Pulmonary artery endothelial cell (primary cell): ENCODE data around the gene XPC. TPM values are rescaled to one million over a fixed set of nuclear protein-coding genes. Genes with fewer than 3 reads are reported as not detected.

ENCODE experiments used
- DNase-seq: peaks from one replicate; pipeline ENCODE4 v3.0.0-alpha.2; 2011; ENCODE audit warnings: low read depth, low spot score
- total RNA-seq: library from RNA; depleted of rRNA; stranded (reverse); fragments of >200 nt; gene quantifications from 2 replicates; pipeline ENCODE4 v1.2.3, GENCODE V29; 2014

XPC gene
- total RNA-seq, 1 donor from 2014 or later, result 45.8 TPM

GRCh38 chr3:14172496-14172895 is 5.9 kb downstream of the XPC start:
- no peak for DNase-seq

GRCh38 chr3:14170531-14171159 is 7.8 kb downstream of the XPC start:
- DNase-seq, result no peak

GRCh38 chr3:14169871-14170270 is 8.5 kb downstream of the XPC start:
- no peak for DNase-seq

GRCh38 chr3:14169435-14169834 is 9.0 kb downstream of the XPC start:
- DNase-seq, result no peak

- no peak for DNase-seq
These were observed 11.4 kb downstream of the XPC start for GRCh38 chr3:14166877-14167603.

- no peak for DNase-seq
These were observed 16.2 kb downstream of the XPC start for GRCh38 chr3:14162178-14162577.

GRCh38 chr3:14161282-14161681 is 17.1 kb downstream of the XPC start:
- no peak for DNase-seq

GRCh38 chr3:14159426-14159825 is 19.0 kb downstream of the XPC start:
- DNase-seq, result no peak

GRCh38 chr3:14158370-14158769 is 20.0 kb downstream of the XPC start:
- DNase-seq, result no peak

GRCh38 chr3:14157951-14158350 is 20.4 kb downstream of the XPC start:
- DNase-seq, result no peak

- no peak for DNase-seq
These were observed 21.4 kb downstream of the XPC start for GRCh38 chr3:14156843-14157561.

- no peak for DNase-seq
These were observed 22.2 kb downstream of the XPC start for GRCh38 chr3:14156201-14156600.

GRCh38 chr3:14154895-14155440 is 23.4 kb downstream of the XPC start:
- no peak for DNase-seq

- peak; percentile 27 for DNase-seq
These were observed 24.1 kb downstream of the XPC start for GRCh38 chr3:14154276-14154675.

- no peak for DNase-seq
These were observed 24.7 kb downstream of the XPC start for GRCh38 chr3:14153663-14154062.

- no peak for DNase-seq
These were observed 25.4 kb downstream of the XPC start for GRCh38 chr3:14152963-14153355.

- DNase-seq, result no peak
These were observed 26.0 kb downstream of the XPC start for GRCh38 chr3:14152233-14152962.

GRCh38 chr3:14151471-14152083 is 26.8 kb downstream of the XPC start:
- DNase-seq, result no peak

GRCh38 chr3:14150491-14151230 is 27.7 kb downstream of the XPC start:
- DNase-seq, result no peak

- DNase-seq, result no peak
These were observed 28.3 kb downstream of the XPC start for GRCh38 chr3:14150078-14150477.
